IMR-90 (cell line): Measurements from ENCODE around the gene GAD2. TPM values are rescaled to one million over a fixed set of nuclear protein-coding genes. Genes with fewer than 3 reads are reported as not detected.

ENCODE experiments used
- ATAC-seq: fragments of 200-7000 bp; cut with Tn5 transposase; 2 replicates; pipeline ENCODE4 v1.9.1; 2020; ENCODE audit warnings: low read depth, mild to moderate bottlenecking, moderate library complexity
- BruUV-seq: library from RNA; stranded (reverse); fragments of 400-500 nt; replicated peaks from 2 replicates; lab custom pipeline; 2021; lab: Mats Ljungman, UMichigan
- CTCF ChIA-PET: fragments of 300-600 bp; formaldehyde crosslinking; extraction: SDS; loops from one replicate; lab custom pipeline; 2021; ENCODE audit warnings: antibody characterized with exemption; lab: Yijun Ruan, JAX
- POLR2A ChIA-PET: fragments of 300-600 bp; sonication (Branson Sonifier 250); formaldehyde crosslinking; loops from one replicate; lab custom pipeline; 2022; ENCODE audit warnings: antibody characterized with exemption; ENCODE audit not compliant: unreplicated experiment; lab: Charles Lee
- DNase-seq: peaks from one replicate; pipeline ENCODE4 v3.0.0; 2013
- H2AFZ ChIP-seq: replicated peaks from 2 replicates; pipeline ENCODE3; 2013; ENCODE audit warnings: low read length, mild to moderate bottlenecking; ENCODE audit not compliant: poor library complexity
- H2AK5ac ChIP-seq: 2 replicates; pipeline ENCODE4 v1.6.1; 2013; ENCODE audit warnings: low read depth, low read length, inconsistent platforms
- H2AK9ac ChIP-seq: replicated peaks from 2 replicates; pipeline ENCODE3; 2013; ENCODE audit warnings: mild to moderate bottlenecking, low read depth, low read length, moderate library complexity; ENCODE audit not compliant: poor library complexity
- H2BK120ac ChIP-seq: 2 replicates; pipeline ENCODE4 v1.6.1; 2013; ENCODE audit warnings: low read depth, low read length, inconsistent platforms
- H2BK15ac ChIP-seq: 3 replicates; pipeline ENCODE4 v1.6.1; 2013; ENCODE audit warnings: low read depth, low read length, inconsistent platforms
- H2BK20ac ChIP-seq: 2 replicates; pipeline ENCODE4 v1.6.1; 2013; ENCODE audit warnings: low read depth, mild to moderate bottlenecking, inconsistent platforms, low read length, moderate library complexity
- H2BK5ac ChIP-seq: 2 replicates; pipeline ENCODE4 v1.6.1; 2013; ENCODE audit warnings: mild to moderate bottlenecking, low read depth, low read length, inconsistent platforms; ENCODE audit not compliant: poor library complexity, severe bottlenecking
- H3K14ac ChIP-seq: replicated peaks from 2 replicates; pipeline ENCODE4 v1.6.1; 2013; ENCODE audit warnings: low read depth, low read length, inconsistent platforms
- H3K18ac ChIP-seq: 2 replicates; pipeline ENCODE4 v1.6.1; 2013; ENCODE audit warnings: low read depth, low read length, control low read depth
- H3K23ac ChIP-seq: 2 replicates; pipeline ENCODE4 v1.6.1; 2013; ENCODE audit warnings: low read depth, low read length, inconsistent platforms
- H3K27ac ChIP-seq: 2 replicates; pipeline ENCODE4 v1.5.1; 2013; ENCODE audit warnings: mild to moderate bottlenecking, control low read depth, low read length; ENCODE audit not compliant: insufficient read depth
- H3K27me3 ChIP-seq: 2 replicates; pipeline ENCODE4 v1.6.1; 2013; ENCODE audit warnings: low read length; ENCODE audit not compliant: control insufficient read depth, insufficient read depth
- H3K36me3 ChIP-seq: 2 replicates; pipeline ENCODE4 v1.6.1; 2013; ENCODE audit warnings: low read length, mixed read lengths; ENCODE audit not compliant: control insufficient read depth, insufficient read depth
- H3K4ac ChIP-seq: 2 replicates; pipeline ENCODE4 v1.6.1; 2013; ENCODE audit warnings: low read depth, low read length, inconsistent platforms
- H3K4me1 ChIP-seq: 2 replicates; pipeline ENCODE4 v1.6.1; 2013; ENCODE audit warnings: low read length, mixed read lengths; ENCODE audit not compliant: control insufficient read depth, insufficient read depth
- H3K4me2 ChIP-seq: 2 replicates; pipeline ENCODE4 v1.6.1; 2013; ENCODE audit warnings: low read depth, mild to moderate bottlenecking, control low read depth, low read length, moderate library complexity
- H3K4me3 ChIP-seq: 2 replicates; pipeline ENCODE4 v1.5.1; 2013; ENCODE audit warnings: low read depth, mild to moderate bottlenecking, control low read depth, low read length, moderate library complexity; ENCODE audit not compliant: insufficient read depth
- H3K56ac ChIP-seq: 2 replicates; pipeline ENCODE4 v1.6.1; 2013; ENCODE audit warnings: low read length, inconsistent platforms; ENCODE audit not compliant: insufficient read depth; ENCODE audit errors: extremely low read depth
- H3K79me1 ChIP-seq, 2 experiments: 2 replicates each; pipeline ENCODE4 v1.6.1; 2013; ENCODE audit warnings: low read length in 2 of 2, inconsistent platforms in 1 of 2, low read depth in 1 of 2
- H3K9ac ChIP-seq: 2 replicates; pipeline ENCODE4 v1.6.1; 2013; ENCODE audit warnings: low read depth, low read length, control low read depth
- H3K9me1 ChIP-seq: 2 replicates; pipeline ENCODE4 v1.6.1; 2013; ENCODE audit warnings: low read length, inconsistent platforms; ENCODE audit not compliant: insufficient read depth
- H3K9me3 ChIP-seq: 2 replicates; pipeline ENCODE4 v1.6.1; 2013; ENCODE audit warnings: low read length; ENCODE audit not compliant: control insufficient read depth, insufficient read depth
- H4K20me1 ChIP-seq: 2 replicates; pipeline ENCODE4 v1.6.1; 2013; ENCODE audit warnings: low read length, inconsistent platforms; ENCODE audit not compliant: insufficient read depth
- H4K5ac ChIP-seq: 2 replicates; pipeline ENCODE4 v1.6.1; 2013; ENCODE audit warnings: mild to moderate bottlenecking, low read depth, low read length, control low read depth
- H4K8ac ChIP-seq, 2 experiments: 2 replicates each; pipeline ENCODE4 v1.6.1; 2013; ENCODE audit warnings: low read depth in 2 of 2, low read length in 2 of 2, control low read depth in 1 of 2, inconsistent platforms in 1 of 2
- H4K91ac ChIP-seq: 2 replicates; pipeline ENCODE4 v1.6.1; 2013; ENCODE audit warnings: low read depth, low read length, inconsistent platforms; ENCODE audit not compliant: insufficient read depth
- BHLHE40 ChIP-seq: fragments of 150-350 bp; IDR thresholded peaks from 2 replicates; pipeline ENCODE4 v1.6.1; 2016; ENCODE audit warnings: mild to moderate bottlenecking, low read depth, low read length
- CEBPB ChIP-seq: IDR thresholded peaks from 2 replicates; pipeline ENCODE4 v1.6.1; 2012; ENCODE audit warnings: low read depth, low read length, improper control_type of control experiment
- FOS ChIP-seq: fragments of 150-350 bp; IDR thresholded peaks from 2 replicates; pipeline ENCODE4 v1.6.1; 2016; ENCODE audit warnings: low read depth, low read length
- MAFK ChIP-seq: IDR thresholded peaks from 2 replicates; pipeline ENCODE4 v1.6.1; 2012; ENCODE audit warnings: low read depth, low read length, improper control_type of control experiment
- MXI1 ChIP-seq: IDR thresholded peaks from 2 replicates; pipeline ENCODE4 v1.6.1; 2012; ENCODE audit warnings: low read depth, mild to moderate bottlenecking, low read length, moderate library complexity, borderline replicate concordance
- NFE2L2 ChIP-seq: fragments of 150-350 bp; IDR thresholded peaks from 2 replicates; pipeline ENCODE4 v1.6.1; 2016; ENCODE audit warnings: low read depth, mild to moderate bottlenecking, low read length
- POLR2A ChIP-seq: IDR thresholded peaks from 2 replicates; pipeline ENCODE4 v1.6.1; 2012; ENCODE audit warnings: mild to moderate bottlenecking, low read depth, low read length
- RCOR1 ChIP-seq: IDR thresholded peaks from 2 replicates; pipeline ENCODE4 v1.6.1; 2012; ENCODE audit warnings: mild to moderate bottlenecking, low read length, improper control_type of control experiment; ENCODE audit not compliant: insufficient replicate concordance
- RFX5 ChIP-seq: IDR thresholded peaks from 2 replicates; pipeline ENCODE4 v1.8.0; 2012; ENCODE audit warnings: low read depth, mild to moderate bottlenecking, low read length, moderate library complexity
- SMC3 ChIP-seq: fragments of 150-350 bp; IDR thresholded peaks from 2 replicates; pipeline ENCODE4 v1.6.1; 2016; ENCODE audit warnings: low read depth, mild to moderate bottlenecking, antibody characterized with exemption, low read length, moderate library complexity
- WGBS, 2 experiments: methylation state at CpG; one replicate each; pipeline versions ENCODE4 v1.1.5 to v1.1.7; 2013; ENCODE audit warnings: missing lambda C conversion rate in 2 of 2; ENCODE audit not compliant: insufficient read length in 1 of 2; ENCODE audit errors: extremely low coverage in 2 of 2; 5-methylcytosine and 5-hydroxymethylcytosine counted together
- dilution Hi-C: fragments of 300-500 bp; cut with HindIII; formaldehyde crosslinking; loops from one replicate; pipeline ENCODE4 v1.14.3; 2018; ENCODE audit warnings: low sequenced_read_pairs; ENCODE audit not compliant: unreplicated experiment
- in situ Hi-C: fragments of 300-500 bp; cut with MboI; formaldehyde crosslinking; loops from 3 replicates; pipeline ENCODE4 v1.14.3; 2019; ENCODE audit warnings: low sequenced_read_pairs, inconsistent platforms, mixed read lengths
- intact Hi-C: fragments of 100-400 bp; cut with micrococcal nuclease; formaldehyde crosslinking; loops from 2 replicates; pipeline ENCODE4 v1.10.0; 2022
- polyA plus RNA-seq, 3 experiments: library from polyadenylated mRNA; depleted of rRNA; stranded (reverse); fragments of >200 nt; gene quantifications; 2 replicates each; pipeline ENCODE4 v1.2.3, GENCODE V29; 2012; ENCODE audit warnings: low replicate concordance in 1 of 3
- total RNA-seq: library from RNA; depleted of rRNA; stranded (reverse); fragments of >200 nt; gene quantifications from 2 replicates; pipeline ENCODE4 v1.2.3, GENCODE V29; 2012
- TF ChIP-seq, protein P1 (sequence below): fragments of 150-350 bp; IDR thresholded peaks from 2 replicates; pipeline ENCODE4 v1.6.1; 2016; ENCODE audit warnings: low read depth, mild to moderate bottlenecking, low read length, moderate library complexity, borderline replicate concordance
- TF ChIP-seq, protein P2 (sequence below): fragments of 150-350 bp; IDR thresholded peaks from 2 replicates; pipeline ENCODE4 v1.6.1; 2017; ENCODE audit warnings: mild to moderate bottlenecking, antibody characterized with exemption, low read length, low read depth

The GAD2 gene
- total and polyA plus RNA-seq, 2 of the 4 experiments (the other 2 are of a cell fraction) = not detected

DNA sequence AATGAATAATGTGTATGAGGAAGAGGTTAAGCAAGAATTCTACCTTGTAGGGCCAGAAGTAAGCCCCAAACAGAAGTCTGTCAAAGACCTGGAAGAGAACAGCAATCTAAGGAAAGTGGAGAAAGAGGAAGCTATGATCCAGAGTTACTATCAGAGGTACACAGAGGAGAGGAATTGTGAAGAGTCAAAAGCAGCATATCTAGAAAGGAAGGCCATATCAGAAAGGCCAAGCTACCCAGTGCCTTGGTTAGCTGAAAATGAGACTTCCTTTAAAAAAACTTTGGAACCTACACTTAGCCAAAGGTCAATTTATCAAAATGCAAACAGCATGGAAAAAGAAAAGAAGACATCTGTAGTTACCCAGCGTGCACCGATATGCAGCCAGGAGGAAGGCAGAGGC, 42.7 kb upstream of the GAD2 start:
- H4K91ac ChIP-seq = no peak overlapping the region
- H3K9ac ChIP-seq = no peak overlapping the region
- H2BK20ac ChIP-seq = no peak overlapping the region
- no peak overlapping the region for H2AFZ ChIP-seq
- H2BK15ac ChIP-seq = no peak overlapping the region
- no peak overlapping the region for H2AK9ac ChIP-seq
- ChIA-PET POLR2A (no interaction called here), CTCF (no interaction called here)
- no peak overlapping the region for H3K23ac ChIP-seq
- no peak overlapping the region for H3K14ac ChIP-seq
- BruUV-seq = no TSS peak
- no CpG with 5 or more reads among the region's 2 CpGs for WGBS, 2 experiments
- intact Hi-C loops = no loop called here
- DNase-seq (no peak), ATAC-seq (no peak)
- peaks cover 16% of the 10 kb centered on the region for H3K9me3 ChIP-seq
- H3K4me2 ChIP-seq = no peak overlapping the region
- no peaks in the 10 kb centered on the region for H4K20me1 ChIP-seq
- H3K27me3 ChIP-seq = no peaks in the 10 kb centered on the region
- TF ChIP-seq BHLHE40 = no peak
- TF ChIP-seq FOS = no peak
- TF ChIP-seq RCOR1 = no peak
- no peak for TF ChIP-seq MXI1
- TF ChIP-seq NFE2L2 = no peak
- no peak for TF ChIP-seq RFX5
- no peak for TF ChIP-seq CEBPB
- TF ChIP-seq, protein P1, sequence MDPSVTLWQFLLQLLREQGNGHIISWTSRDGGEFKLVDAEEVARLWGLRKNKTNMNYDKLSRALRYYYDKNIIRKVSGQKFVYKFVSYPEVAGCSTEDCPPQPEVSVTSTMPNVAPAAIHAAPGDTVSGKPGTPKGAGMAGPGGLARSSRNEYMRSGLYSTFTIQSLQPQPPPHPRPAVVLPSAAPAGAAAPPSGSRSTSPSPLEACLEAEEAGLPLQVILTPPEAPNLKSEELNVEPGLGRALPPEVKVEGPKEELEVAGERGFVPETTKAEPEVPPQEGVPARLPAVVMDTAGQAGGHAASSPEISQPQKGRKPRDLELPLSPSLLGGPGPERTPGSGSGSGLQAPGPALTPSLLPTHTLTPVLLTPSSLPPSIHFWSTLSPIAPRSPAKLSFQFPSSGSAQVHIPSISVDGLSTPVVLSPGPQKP = no peak
- TF ChIP-seq, protein P2, sequence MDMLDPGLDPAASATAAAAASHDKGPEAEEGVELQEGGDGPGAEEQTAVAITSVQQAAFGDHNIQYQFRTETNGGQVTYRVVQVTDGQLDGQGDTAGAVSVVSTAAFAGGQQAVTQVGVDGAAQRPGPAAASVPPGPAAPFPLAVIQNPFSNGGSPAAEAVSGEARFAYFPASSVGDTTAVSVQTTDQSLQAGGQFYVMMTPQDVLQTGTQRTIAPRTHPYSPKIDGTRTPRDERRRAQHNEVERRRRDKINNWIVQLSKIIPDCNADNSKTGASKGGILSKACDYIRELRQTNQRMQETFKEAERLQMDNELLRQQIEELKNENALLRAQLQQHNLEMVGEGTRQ = no peak
- TF ChIP-seq MAFK = no peak
- no peak for TF ChIP-seq POLR2A
- TF ChIP-seq SMC3 = no peak
- no peak overlapping the region for H3K56ac ChIP-seq
- no peak overlapping the region for H3K27ac ChIP-seq
- no peak overlapping the region for H3K18ac ChIP-seq
- H3K4me1 ChIP-seq = no peaks in the 10 kb centered on the region
- H3K36me3 ChIP-seq = no peaks in the 10 kb centered on the region
- H3K4me3 ChIP-seq = no peak overlapping the region
- no peak overlapping the region for H2AK5ac ChIP-seq
- no peak overlapping the region for H4K5ac ChIP-seq
- no peaks in the 10 kb centered on the region for H3K9me1 ChIP-seq
- dilution Hi-C loops = no loop called here
- H4K8ac ChIP-seq = no peak overlapping the region
- no peak overlapping the region for H2BK120ac ChIP-seq
- no peak overlapping the region for H3K4ac ChIP-seq
- H3K79me1 ChIP-seq = no peaks in the 10 kb centered on the region
- in situ Hi-C loops = no loop called here
- no peak overlapping the region for H2BK5ac ChIP-seq
